Activated CD4-positive, alpha-beta T cell treated with anti-CD3 and anti-CD28 coated beads, Interleukin-2, amount 10 ng/mL, durations not matched to agents 7 days and 5 days (primary cell): Measurements from ENCODE around the gene PKDREJ. TPM values are rescaled to one million over a fixed set of nuclear protein-coding genes. Genes with fewer than 3 reads are reported as not detected.
A peak's percentile ranks its signal among the peaks of the same experiment; 100 is the strongest.

Experiments
- CTCF ChIA-PET: fragments of 350-600 bp; sonication (Branson Sonifier 250); formaldehyde crosslinking; loops from one replicate; lab custom pipeline; 2021; ENCODE audit warnings: antibody characterized with exemption; lab: Charles Lee
- POLR2A ChIA-PET: fragments of 350-600 bp; sonication (Branson Sonifier 250); formaldehyde crosslinking; loops from one replicate; lab custom pipeline; 2021; ENCODE audit warnings: antibody characterized with exemption; lab: Charles Lee
- DNase-seq: peaks from one replicate; pipeline ENCODE4 v3.0.0-alpha.2; 2020
- H3K27ac Mint-ChIP-seq: one replicate; pipeline ENCODE4 v1.8.0; 2021; ENCODE audit warnings: mild to moderate bottlenecking, moderate library complexity, mixed read lengths
- H3K27me3 Mint-ChIP-seq: one replicate; pipeline ENCODE4 v1.8.0; 2021; ENCODE audit warnings: mixed read lengths
- H3K36me3 Mint-ChIP-seq: one replicate; pipeline ENCODE4 v1.8.0; 2021; ENCODE audit warnings: low read depth, mixed read lengths
- H3K4me1 Mint-ChIP-seq: one replicate; pipeline ENCODE4 v1.8.0; 2021; ENCODE audit warnings: mixed read lengths
- H3K4me3 Mint-ChIP-seq: one replicate; pipeline ENCODE4 v1.8.0; 2021; ENCODE audit warnings: mild to moderate bottlenecking, moderate library complexity, mixed read lengths
- H3K9me3 Mint-ChIP-seq: one replicate; pipeline ENCODE4 v1.8.0; 2021; ENCODE audit warnings: mixed read lengths
- total RNA-seq, 2 experiments: library from RNA; stranded (reverse); gene quantifications; one replicate each; pipeline ENCODE4 v1.2.3, GENCODE V29; 2021

Gene PKDREJ
- total RNA-seq, 2 experiments from 2014 or later = not detected

GRCh38 chr22:46219636-46220035, 43.5 kb downstream of the PKDREJ start:
- Mint-ChIP-seq H3K27me3 (no peaks in the 10 kb centered on the region), H3K9me3 (no peaks in the 10 kb centered on the region), H3K27ac (peak overlapping the region; percentile 58)

GRCh38 chr22:46214616-46215015, 48.5 kb downstream of the PKDREJ start:
- Mint-ChIP-seq H3K9me3 (peaks cover 12% of the 10 kb centered on the region), H3K27ac (no peak overlapping the region), H3K4me3 (no peak overlapping the region), H3K4me1 (peaks cover 12% of the 10 kb centered on the region), H3K36me3 (peaks cover 54% of the 10 kb centered on the region), H3K27me3 (no peaks in the 10 kb centered on the region)
- DNase-seq = no peak
- POLR2A ChIA-PET = interaction anchor here (0.5 kb wide), 1 partner anchor 18 kb away, joined by 4 read pairs; no protein-coding TSS in a partner anchor
- CTCF ChIA-PET = no interaction called here

More at GRCh38 chr22:46219636-46220035, 43.5 kb downstream of the PKDREJ start:
- ChIA-PET CTCF (no interaction called here), POLR2A (no interaction called here)
- peak; percentile 45 for DNase-seq
- H3K4me1 Mint-ChIP-seq = peaks cover 16% of the 10 kb centered on the region
- H3K36me3 Mint-ChIP-seq = peaks cover 31% of the 10 kb centered on the region
- no peak overlapping the region for H3K4me3 Mint-ChIP-seq

GRCh38 chr22:46214149-46214548, 49.0 kb downstream of the PKDREJ start:
- H3K36me3 Mint-ChIP-seq = peaks cover 54% of the 10 kb centered on the region

GRCh38 chr22:46213052-46213451, 50.1 kb downstream of the PKDREJ start:
- Mint-ChIP-seq H3K4me1 (peaks cover 6% of the 10 kb centered on the region), H3K4me3 (no peak overlapping the region), H3K27me3 (no peaks in the 10 kb centered on the region), H3K27ac (no peak overlapping the region), H3K9me3 (peaks cover 24% of the 10 kb centered on the region), H3K36me3 (peaks cover 57% of the 10 kb centered on the region)
- DNase-seq = no peak
- ChIA-PET CTCF (no interaction called here), POLR2A (no interaction called here)

More at GRCh38 chr22:46214149-46214548, 49.0 kb downstream of the PKDREJ start:
- Mint-ChIP-seq H3K9me3 (peaks cover 16% of the 10 kb centered on the region), H3K4me1 (peaks cover 7% of the 10 kb centered on the region), H3K4me3 (no peak overlapping the region), H3K27me3 (no peaks in the 10 kb centered on the region), H3K27ac (no peak overlapping the region)
- DNase-seq = no peak
- CTCF ChIA-PET = no interaction called here
- POLR2A ChIA-PET = no interaction called here

GRCh38 chr22:46212195-46212594, 50.9 kb downstream of the PKDREJ start:
- peaks cover 24% of the 10 kb centered on the region for H3K9me3 Mint-ChIP-seq
- no peak overlapping the region for H3K4me3 Mint-ChIP-seq
- H3K27me3 Mint-ChIP-seq = no peaks in the 10 kb centered on the region
- DNase-seq = no peak
- peaks cover 6% of the 10 kb centered on the region for H3K4me1 Mint-ChIP-seq
- ChIA-PET CTCF (no interaction called here), POLR2A (no interaction called here)
- peaks cover 57% of the 10 kb centered on the region for H3K36me3 Mint-ChIP-seq
- no peak overlapping the region for H3K27ac Mint-ChIP-seq

GRCh38 chr22:46209262-46209661, 53.9 kb downstream of the PKDREJ start:
- no peak for DNase-seq
- H3K27me3 Mint-ChIP-seq = no peaks in the 10 kb centered on the region
- H3K9me3 Mint-ChIP-seq = peaks cover 24% of the 10 kb centered on the region
- H3K36me3 Mint-ChIP-seq = peaks cover 51% of the 10 kb centered on the region
- H3K4me1 Mint-ChIP-seq = peaks cover 6% of the 10 kb centered on the region
- POLR2A ChIA-PET = no interaction called here
- H3K4me3 Mint-ChIP-seq = no peak overlapping the region
- no peak overlapping the region for H3K27ac Mint-ChIP-seq
- CTCF ChIA-PET = no interaction called here

Other genes starting within 250 kb of the PKDREJ start
- gene PPARA, start 112.8 kb downstream of the PKDREJ start, total RNA-seq = 1 to 10 TPM; 9.5 to 9.7 TPM
- 10 to 100 TPM in 1 of 2 experiments, 1 to 10 TPM in 1; 9.2 to 10.8 TPM for gene CDPF1, start 13.1 kb downstream of the PKDREJ start, total RNA-seq
- 10 to 100 TPM; 11.4 to 12.5 TPM for gene TTC38, start 4.7 kb upstream of the PKDREJ start, total RNA-seq
- 100 to 1,000 TPM in 1 of 2 experiments, 10 to 100 TPM in 1; 96.4 to 103 TPM for gene GTSE1, start 33.5 kb upstream of the PKDREJ start, total RNA-seq
- 10 to 100 TPM; 74.3 to 74.4 TPM for gene TRMU, start 72.4 kb upstream of the PKDREJ start, total RNA-seq